ENCODE results near the gene STMP1. TPM values are rescaled to one million over a fixed set of nuclear protein-coding genes. Genes with fewer than 3 reads are reported as not detected.

The STMP1 gene
- total RNA-seq, 1 experiment from 2014 or later: 38.4 TPM

DNA sequence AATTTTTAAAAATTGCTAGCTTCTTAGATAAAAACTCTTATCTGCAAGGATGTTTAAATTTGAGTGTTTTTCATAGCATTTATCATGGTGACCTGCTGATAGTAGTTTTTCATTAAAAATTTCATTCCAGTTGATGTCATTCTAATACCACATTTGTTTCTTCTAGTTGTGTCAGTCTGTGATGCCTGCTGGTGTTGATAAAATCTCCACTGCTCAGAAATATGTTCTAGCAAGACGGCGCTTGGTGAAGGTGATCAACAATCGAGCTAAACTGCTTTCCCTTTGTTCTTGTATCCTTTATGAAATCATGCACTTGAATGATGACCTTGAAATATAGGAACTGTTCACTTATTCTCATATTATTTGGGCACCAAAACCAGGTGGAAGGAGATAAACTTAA, 17.6 kb upstream of the STMP1 start:
- no peak overlapping the region for H3K56ac ChIP-seq (ENCODE audit: insufficient read length, low read depth, low read length)
- H4K91ac ChIP-seq (ENCODE audit: insufficient read length, low read depth, low read length): no peak overlapping the region
- no peaks in the 10 kb centered on the region for H3K9me3 Mint-ChIP-seq
- H3K79me2 ChIP-seq (ENCODE audit: insufficient read depth, low read length): no peaks in the 10 kb centered on the region
- H4K5ac ChIP-seq (ENCODE audit: insufficient read length, low read depth, low read length): no peak overlapping the region
- H2BK5ac ChIP-seq (ENCODE audit: insufficient read length, low read length): no peak overlapping the region
- TF ChIP-seq, protein P1, sequence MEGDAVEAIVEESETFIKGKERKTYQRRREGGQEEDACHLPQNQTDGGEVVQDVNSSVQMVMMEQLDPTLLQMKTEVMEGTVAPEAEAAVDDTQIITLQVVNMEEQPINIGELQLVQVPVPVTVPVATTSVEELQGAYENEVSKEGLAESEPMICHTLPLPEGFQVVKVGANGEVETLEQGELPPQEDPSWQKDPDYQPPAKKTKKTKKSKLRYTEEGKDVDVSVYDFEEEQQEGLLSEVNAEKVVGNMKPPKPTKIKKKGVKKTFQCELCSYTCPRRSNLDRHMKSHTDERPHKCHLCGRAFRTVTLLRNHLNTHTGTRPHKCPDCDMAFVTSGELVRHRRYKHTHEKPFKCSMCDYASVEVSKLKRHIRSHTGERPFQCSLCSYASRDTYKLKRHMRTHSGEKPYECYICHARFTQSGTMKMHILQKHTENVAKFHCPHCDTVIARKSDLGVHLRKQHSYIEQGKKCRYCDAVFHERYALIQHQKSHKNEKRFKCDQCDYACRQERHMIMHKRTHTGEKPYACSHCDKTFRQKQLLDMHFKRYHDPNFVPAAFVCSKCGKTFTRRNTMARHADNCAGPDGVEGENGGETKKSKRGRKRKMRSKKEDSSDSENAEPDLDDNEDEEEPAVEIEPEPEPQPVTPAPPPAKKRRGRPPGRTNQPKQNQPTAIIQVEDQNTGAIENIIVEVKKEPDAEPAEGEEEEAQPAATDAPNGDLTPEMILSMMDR (conservative IDR thresholded peaks at IDR 0.05): no peak
- peaks cover 44 to 94% (median 87%) of the 10 kb centered on the region in 3 experiments for H3K36me3 Mint-ChIP-seq (ENCODE audit: insufficient read depth in 1 of 3, low read depth in 3 of 3)
- H3T11ph ChIP-seq (ENCODE audit: low read length): no peak overlapping the region
- H3K4me1 Mint-ChIP-seq: no peaks in the 10 kb centered on the region
- H3K79me1 ChIP-seq (ENCODE audit: insufficient read depth, low read depth, low read length, poor library complexity, severe bottlenecking): no peaks in the 10 kb centered on the region
- H3K23ac ChIP-seq (ENCODE audit: insufficient read length, low read depth, low read length): no peak overlapping the region
- no peak overlapping the region for H4K8ac ChIP-seq (replicated peaks; ENCODE audit: insufficient read length, low read depth, low read length)
- H2AFZ ChIP-seq (ENCODE audit: low read length): no peak overlapping the region
- H2AK5ac ChIP-seq (ENCODE audit: insufficient read length, low read length): no peak overlapping the region
- no peaks in the 10 kb centered on the region for H3K27me3 ChIP-seq (ENCODE audit: insufficient read depth, low read length)
- H3K9me3 ChIP-seq (ENCODE audit: control insufficient read depth, low read depth, low read length): no peaks in the 10 kb centered on the region
- H2BK12ac ChIP-seq (ENCODE audit: insufficient read length, low read depth, low read length): no peak overlapping the region
- no peak overlapping the region for H3K9ac ChIP-seq (ENCODE audit: extremely low read depth, insufficient read length, low read length)
- no peaks in the 10 kb centered on the region for H3K23me2 ChIP-seq (ENCODE audit: insufficient read length, low read depth, low read length, poor library complexity, severe bottlenecking)
- H3K27ac Mint-ChIP-seq: no peak overlapping the region; a peak in 1 of 7 replicates
- H3K4me1 ChIP-seq (ENCODE audit: insufficient read depth, low read length): no peaks in the 10 kb centered on the region
- H3K27ac ChIP-seq (ENCODE audit: insufficient read length, low read depth, low read length): no peak overlapping the region
- H3K4ac ChIP-seq (ENCODE audit: low read depth, low read length): no peak overlapping the region
- H2BK20ac ChIP-seq (ENCODE audit: low read depth, low read length, poor library complexity, severe bottlenecking): no peak overlapping the region
- no CpG with 5 or more reads among the region's 3 CpGs for WGBS (ENCODE audit: extremely low coverage, insufficient read length, low lambda C conversion rate)
- H3K4me2 ChIP-seq (ENCODE audit: insufficient read depth, insufficient read length, low read length): no peak overlapping the region
- H4K20me1 ChIP-seq (ENCODE audit: control insufficient read depth, insufficient read depth, insufficient read length): no peaks in the 10 kb centered on the region
- H2BK120ac ChIP-seq (ENCODE audit: low read depth, low read length, poor library complexity, severe bottlenecking): no peak overlapping the region
- H3K18ac ChIP-seq (ENCODE audit: insufficient read length, low read depth, low read length): no peak overlapping the region
- no peak overlapping the region for H3K14ac ChIP-seq (ENCODE audit: insufficient read depth, low read length)
- no peaks in the 10 kb centered on the region for H3K27me3 Mint-ChIP-seq (ENCODE audit: low read depth)
- no peak for DNase-seq
- H2BK15ac ChIP-seq (ENCODE audit: low read depth, low read length): no peak overlapping the region
- no peak overlapping the region for H3K4me3 Mint-ChIP-seq

Data from H9 (cell line).